Left ventricle myocardium superior (tissue), 1 donor: ENCODE measurements around the gene S1PR5. TPM values are rescaled to one million over a fixed set of nuclear protein-coding genes. Genes with fewer than 3 reads are reported as not detected.

Experiments used
- ATAC-seq: fragments of 200-7000 bp; cut with Tn5 transposase; one replicate; pipeline ENCODE4 v1.9.1; 2020; ENCODE audit warnings: mild to moderate bottlenecking, moderate library complexity
- DNase-seq: peaks from one replicate; pipeline ENCODE4 v3.0.0-alpha.2; 2020
- intact Hi-C: fragments of 100-400 bp; cut with micrococcal nuclease; formaldehyde crosslinking; loops from one replicate; pipeline ENCODE4 v1.11.0; 2022
- microRNA-seq: library from miRNA; unstranded; fragments of <30 nt; microRNA quantifications from one replicate; pipeline ENCODE4 v1.2.0, GENCODE V29; 2020; ENCODE audit warnings: borderline number of aligned reads
- total RNA-seq: library from RNA; stranded (reverse); fragmentation: NEBNext Ultra II Directional; extraction: Animal tissue kit (Norgen Biotek cat#: 25700); gene quantifications from one replicate; pipeline ENCODE4 v1.2.1, GENCODE V29; 2021
- donor health status: DM: no; HTN: yes; CAD: no; lungs with severe emphysema.

The S1PR5 gene
- total RNA-seq, 1 donor from 2014 or later = not detected

DNA sequence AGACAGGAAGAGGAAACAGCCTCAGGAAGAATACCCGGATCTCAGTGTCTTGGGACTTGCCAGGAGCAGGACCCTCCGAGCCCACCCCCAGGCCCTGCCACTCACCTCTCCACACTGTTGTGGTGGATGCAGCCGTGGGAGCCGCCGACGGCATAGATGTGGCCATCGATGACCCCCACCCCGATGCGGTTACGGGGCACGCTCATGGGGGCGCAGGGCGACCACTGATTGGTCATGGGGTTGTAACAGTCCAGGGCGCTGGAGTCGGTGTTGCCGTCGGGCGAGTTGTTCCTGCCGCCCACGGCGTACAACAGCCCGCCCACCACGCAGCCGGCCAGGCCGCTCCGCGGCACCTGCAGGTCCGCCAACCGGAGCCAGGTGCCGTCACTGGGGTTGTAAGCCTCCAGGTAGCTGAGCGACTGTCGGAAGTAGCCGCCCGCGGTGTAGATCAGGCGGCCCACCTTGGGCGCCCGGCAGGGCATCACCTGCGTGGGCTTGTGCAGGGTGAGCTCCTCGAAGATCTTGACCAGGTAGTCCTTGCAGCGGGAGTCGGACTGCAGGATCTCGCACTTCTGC lies 25.7 kb downstream of the S1PR5 start:
- DNase-seq (no peak), ATAC-seq (peak; percentile 10)
- intact Hi-C loops = no loop called here

DNA sequence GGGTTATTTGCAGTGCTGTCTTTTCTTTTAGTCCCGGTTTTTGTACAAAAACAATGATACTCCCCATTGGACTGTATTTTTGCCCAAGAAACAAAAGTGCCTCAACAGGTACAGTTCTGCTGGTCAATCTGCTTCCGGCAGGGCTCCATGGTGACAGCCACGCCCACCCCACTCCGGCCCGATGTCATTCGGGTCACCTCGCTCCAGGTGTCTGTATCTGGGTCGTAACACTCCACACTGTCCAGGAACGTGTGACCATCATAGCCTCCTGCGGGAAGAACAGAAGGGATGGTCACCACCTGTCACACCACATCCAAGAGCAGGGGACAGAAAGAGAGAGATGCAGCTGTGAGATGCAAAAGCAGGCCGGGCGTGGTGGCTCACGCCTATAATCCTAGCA lies 30.7 kb downstream of the S1PR5 start:
- intact Hi-C loops = no loop called here
- DNase-seq (no peak), ATAC-seq (no peak)

DNA sequence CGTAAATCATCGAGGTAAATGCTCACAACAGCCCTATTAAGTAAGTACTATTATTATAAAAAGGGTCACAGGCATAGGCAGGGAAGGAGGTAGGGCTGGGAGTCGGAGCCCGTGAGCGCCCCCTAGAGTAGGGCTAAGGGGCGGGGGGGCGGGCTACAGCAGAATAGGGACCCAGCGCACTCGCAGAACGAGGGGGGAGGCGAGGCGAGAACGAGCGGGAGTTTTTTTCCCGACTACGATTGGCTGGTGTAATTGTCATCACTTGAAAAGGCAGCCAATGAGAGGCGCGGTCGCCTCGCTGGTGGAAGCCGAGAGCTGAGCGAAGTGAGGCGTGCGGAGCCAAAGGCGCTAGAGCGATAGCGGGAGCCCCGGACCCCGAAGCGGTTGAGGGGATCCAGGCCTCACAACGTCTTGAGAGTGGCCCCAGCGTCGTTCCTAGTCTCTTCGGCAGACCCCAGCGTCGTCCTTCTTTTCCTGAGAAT lies 38.3 kb downstream of the S1PR5 start:
- DNase-seq = peak; percentile 93
- peak; percentile 97 for ATAC-seq
- intact Hi-C loops = no loop called here

DNA sequence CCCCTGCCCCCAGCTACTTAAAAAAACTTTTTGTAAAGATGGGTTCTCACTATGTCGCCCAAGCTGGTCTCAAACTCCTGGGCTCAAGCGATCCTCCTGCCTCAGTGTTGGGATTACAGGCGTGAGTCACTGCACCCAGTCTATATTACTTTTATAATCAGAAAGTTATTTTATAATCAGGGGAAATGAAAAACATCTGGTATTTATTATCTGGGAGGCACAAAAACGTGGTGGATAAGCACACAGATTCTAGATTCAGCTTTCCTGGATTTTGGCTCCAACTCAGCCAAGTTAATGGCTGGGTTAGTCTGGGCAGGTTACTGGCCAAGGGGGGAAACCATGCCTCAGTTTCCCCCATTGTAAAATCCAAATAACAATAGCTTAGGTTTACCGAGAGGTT lies 38.8 kb downstream of the S1PR5 start:
- no peak for ATAC-seq
- no peak for DNase-seq
- intact Hi-C loops = no loop called here

DNA sequence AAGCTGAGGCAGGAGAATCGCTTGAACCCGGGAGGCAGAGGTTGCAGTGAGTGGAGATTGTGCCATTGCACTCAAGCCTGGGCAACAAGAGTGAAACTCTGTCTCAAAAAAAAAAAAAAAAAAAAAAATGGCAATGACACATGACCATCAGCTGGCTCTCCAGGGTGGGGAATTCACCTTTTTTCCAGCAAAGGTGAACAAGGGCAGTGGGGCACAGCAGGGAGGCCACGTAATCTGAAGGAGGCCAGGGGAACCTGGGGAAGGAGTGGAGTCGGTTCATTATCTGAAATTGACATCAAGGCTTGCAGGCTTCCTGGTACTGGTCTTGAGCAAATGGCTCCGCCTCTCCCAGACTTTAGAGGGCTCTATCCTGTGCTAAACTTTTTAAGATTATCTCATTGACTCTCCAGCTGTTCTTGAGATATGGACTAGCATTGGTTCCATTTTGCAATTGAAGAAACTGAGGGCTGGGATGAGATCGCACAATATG lies 42.2 kb downstream of the S1PR5 start:
- DNase-seq = no peak
- intact Hi-C loops = no loop called here
- ATAC-seq = no peak

DNA sequence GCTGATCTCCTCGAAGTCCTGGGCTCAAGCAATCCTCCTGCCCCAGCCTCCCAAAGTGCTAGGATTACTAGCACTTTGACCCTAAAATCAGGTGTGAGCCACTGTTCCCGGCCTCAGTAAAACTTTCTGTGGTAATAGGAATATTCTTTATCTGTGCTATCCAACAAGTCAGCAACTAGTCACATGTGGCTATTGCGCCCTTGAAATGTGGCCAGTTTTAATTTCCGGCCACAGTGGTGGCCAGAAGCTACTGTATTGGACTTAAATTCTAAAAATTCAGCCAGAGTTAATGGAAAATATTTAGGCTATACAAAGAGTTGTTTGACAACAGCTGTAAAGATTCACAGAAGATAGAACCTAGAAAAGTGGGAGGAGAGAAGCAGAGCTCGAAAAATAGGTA lies 44.1 kb downstream of the S1PR5 start:
- ATAC-seq (no peak), DNase-seq (no peak)
- intact Hi-C loops = no loop called here

DNA sequence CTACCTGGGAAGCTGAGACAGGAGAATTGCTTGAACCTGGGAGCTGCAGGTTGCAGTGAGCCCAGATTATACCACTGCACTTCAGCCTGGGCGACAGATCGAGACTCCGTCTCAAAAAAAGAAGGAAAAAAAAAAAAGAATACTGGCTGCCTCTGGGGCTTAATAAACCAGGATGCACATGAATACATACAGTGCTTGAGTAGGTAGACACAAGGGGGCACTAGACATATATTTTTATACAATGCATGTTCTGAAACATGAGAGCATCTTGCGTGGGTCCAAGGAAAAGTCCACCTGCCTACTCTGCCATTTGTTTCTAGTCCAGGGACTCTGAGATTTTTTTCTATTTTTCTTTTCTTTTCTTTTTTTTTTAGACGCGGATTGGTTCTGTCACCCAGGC lies 45.3 kb downstream of the S1PR5 start:
- intact Hi-C loops = no loop called here
- no peak for ATAC-seq
- no peak for DNase-seq

DNA sequence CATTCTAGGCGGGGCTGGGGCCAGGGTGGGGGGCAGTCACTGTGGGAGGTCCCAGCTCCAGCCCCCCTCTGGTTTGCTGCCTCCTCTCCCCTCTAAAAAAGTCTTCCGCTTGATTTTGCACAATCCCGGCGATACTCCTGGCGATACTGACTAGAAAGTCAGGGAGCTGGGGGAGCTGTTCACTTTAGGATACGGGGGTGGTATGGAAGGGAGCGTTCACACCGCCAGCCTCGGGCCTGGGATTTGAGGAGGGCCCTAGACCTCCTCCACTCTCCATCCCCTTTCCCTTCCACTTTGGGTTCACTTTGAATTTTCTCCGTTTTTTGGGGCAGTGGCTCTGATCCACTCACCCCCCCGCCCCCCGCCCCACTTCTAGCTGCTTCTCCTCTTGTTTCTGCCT lies 49.1 kb downstream of the S1PR5 start:
- intact Hi-C loops = no loop called here

DNA sequence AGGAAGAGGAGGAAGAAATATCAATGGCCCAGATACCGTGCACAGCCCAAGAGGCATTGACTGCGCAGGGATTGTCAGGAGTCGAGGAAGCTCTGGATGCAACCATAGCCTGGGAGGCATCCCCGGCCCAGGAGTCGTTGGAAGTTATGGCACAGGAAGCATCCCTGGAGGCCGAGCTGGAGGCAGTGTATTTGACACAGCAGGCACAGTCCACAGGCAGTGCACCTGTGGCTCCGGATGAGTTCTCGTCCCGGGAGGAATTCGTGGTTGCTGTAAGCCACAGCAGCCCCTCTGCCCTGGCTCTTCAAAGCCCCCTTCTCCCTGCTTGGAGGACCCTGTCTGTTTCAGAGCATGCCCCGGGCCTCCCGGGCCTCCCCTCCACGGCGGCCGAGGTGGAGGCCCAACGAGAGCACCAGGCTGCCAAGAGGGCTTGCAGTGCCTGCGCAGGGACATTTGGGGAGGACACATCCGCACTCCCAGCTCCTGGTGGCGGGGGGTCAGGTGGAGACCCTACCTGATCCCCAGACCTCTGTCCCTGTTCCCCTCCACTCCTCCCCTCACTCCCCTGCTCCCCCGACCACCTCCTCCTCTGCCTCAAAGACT lies 50.0 kb downstream of the S1PR5 start:
- DNase-seq (no peak), ATAC-seq (no peak)
- intact Hi-C loops = no loop called here

More for the DNA sequence above, 49.1 kb downstream of the S1PR5 start:
- ATAC-seq = no peak
- no peak for DNase-seq

DNA sequence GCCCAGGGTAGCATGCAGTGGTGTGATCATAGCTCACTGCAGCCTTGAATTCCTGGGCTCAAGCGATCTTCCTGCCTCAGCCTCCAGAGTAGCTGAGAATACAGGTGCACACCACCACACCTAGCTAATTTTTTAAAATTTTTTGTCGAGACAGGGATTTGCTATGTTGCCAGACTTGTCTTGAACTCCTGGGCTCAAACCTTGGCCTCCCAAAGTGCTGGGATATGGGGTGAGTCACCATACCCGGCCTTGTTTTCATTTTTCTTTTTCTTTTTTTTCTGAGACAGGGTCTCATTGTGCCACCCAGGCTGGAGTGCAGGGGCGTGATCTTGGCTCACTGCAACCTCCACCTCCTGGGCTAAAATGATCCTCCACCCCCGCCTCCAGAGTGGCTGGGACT lies 52.8 kb downstream of the S1PR5 start:
- DNase-seq = no peak
- ATAC-seq = no peak
- intact Hi-C loops = no loop called here

Small RNA genes within 50 kb of the gene (microRNA-seq; reads per million reads assigned to microRNA genes)
- gene MIR1238 = not detected

Other genes starting within 250 kb of the S1PR5 start
- 7.3 TPM for gene ICAM1, start 246.3 kb downstream of the S1PR5 start, total RNA-seq
- 0.52 TPM for gene ICAM4, start 230.5 kb downstream of the S1PR5 start, total RNA-seq
- 0.32 TPM for gene ICAM5, start 227.5 kb downstream of the S1PR5 start, total RNA-seq
- 0.87 TPM for gene ZGLP1, start 207.6 kb downstream of the S1PR5 start, total RNA-seq
- 18.2 TPM for gene FDX2, start 201.4 kb downstream of the S1PR5 start, total RNA-seq
- gene RAVER1, start 183.9 kb downstream of the S1PR5 start, total RNA-seq = 12.3 TPM
- gene ICAM3, start 177.8 kb downstream of the S1PR5 start, total RNA-seq = 25.3 TPM
- 56.0 TPM for gene TYK2, start 136.9 kb downstream of the S1PR5 start, total RNA-seq
- gene CDC37, start 113.9 kb downstream of the S1PR5 start, total RNA-seq = 157 TPM
- 36.1 TPM for gene PDE4A, start 96.9 kb downstream of the S1PR5 start, total RNA-seq
- gene KEAP1, start 14.1 kb downstream of the S1PR5 start, total RNA-seq = 87.7 TPM
- gene ATG4D, start 26.5 kb upstream of the S1PR5 start, total RNA-seq = 61.4 TPM
- gene KRI1, start 48.6 kb upstream of the S1PR5 start, total RNA-seq = 9.3 TPM
- gene CDKN2D, start 51.5 kb upstream of the S1PR5 start, total RNA-seq = 8.3 TPM
- gene AP1M2, start 69.9 kb upstream of the S1PR5 start, total RNA-seq = not detected
- 71.8 TPM for gene SLC44A2, start 108.1 kb upstream of the S1PR5 start, total RNA-seq
- gene ILF3, start 136.9 kb upstream of the S1PR5 start, total RNA-seq = 118 TPM
- 29.1 TPM for gene QTRT1, start 184.0 kb upstream of the S1PR5 start, total RNA-seq
- 201 TPM for gene DNM2, start 200.6 kb upstream of the S1PR5 start, total RNA-seq